Measurements from ENCODE around the gene TMEM164.
"Not testable (repeated sequence)": the region's sequence is repeated elsewhere in the genome, so short reads cannot be mapped to it uniquely, and the experiment has no call there.

Gene TMEM164

DNA sequence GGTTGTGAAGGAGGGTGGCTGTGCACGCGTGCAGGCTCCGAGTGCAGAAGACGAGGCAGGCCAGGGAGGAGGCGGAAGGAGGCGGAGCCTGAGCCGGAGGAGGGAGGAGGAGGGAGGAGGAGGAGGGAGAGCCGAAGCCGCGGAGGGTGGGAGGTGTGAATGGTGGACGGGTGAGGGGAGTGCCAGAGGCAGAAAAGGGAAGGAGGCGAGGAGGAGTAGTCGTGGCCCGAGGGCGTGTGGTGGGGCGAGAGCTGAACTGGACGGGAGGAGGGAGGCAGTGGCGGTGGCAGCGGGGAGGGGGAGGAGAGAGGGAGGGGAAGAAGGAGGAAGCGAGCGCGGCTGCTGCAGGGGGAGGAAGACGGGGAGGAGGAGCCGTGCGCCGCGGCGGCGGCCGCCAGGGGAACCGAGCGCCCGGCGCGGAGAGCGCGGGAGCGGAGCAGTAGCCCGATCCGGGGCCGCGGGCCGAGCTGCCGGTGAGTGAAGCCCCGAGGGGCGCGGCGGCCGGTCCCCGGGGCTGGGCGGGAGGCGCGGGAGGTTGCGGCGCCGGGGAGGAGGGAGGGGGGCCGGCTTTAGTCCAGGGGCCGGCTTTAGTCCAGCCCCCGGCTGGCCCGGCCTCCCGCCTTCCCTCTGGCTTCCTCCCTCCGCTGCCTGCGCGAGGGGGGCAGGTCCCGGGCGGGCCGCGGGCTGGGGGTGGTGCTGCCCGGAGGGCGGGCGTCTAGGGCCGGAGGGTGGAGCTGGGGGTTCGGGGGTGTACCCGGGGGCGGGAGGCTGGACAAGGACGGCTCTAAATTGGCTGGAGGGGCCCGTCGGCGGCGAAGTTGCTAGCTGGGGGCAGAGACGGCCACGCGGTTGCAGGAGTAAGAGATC, at the start of gene TMEM164:
Gene TMEM164, plus strand, starts transcription at position 815 of the 867 bp plus-strand sequence. CDS start 661 bp downstream, outside the sequence.
- DNase-seq, result peak; percentile 76

DNA sequence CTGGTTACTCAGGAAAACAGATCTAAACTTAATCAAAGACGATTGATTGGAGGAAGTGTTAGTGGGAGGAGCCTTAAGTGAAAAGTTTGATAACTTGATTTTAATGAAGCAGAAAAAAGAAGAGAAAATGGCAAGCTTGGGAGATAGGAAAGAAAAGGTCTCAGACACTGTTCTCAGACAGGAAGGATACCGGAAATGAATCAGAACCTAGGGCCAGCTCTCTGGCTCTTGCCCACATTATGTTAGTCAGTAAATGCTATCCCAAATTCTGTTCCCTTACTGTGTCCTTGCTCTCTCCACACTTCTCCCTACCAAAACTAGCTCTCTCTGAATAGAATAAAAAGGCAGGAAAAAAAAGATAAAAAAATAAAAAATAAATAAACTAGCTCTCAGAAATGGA, 48.6 kb upstream of the TMEM164 start:
- no peak for DNase-seq

DNA sequence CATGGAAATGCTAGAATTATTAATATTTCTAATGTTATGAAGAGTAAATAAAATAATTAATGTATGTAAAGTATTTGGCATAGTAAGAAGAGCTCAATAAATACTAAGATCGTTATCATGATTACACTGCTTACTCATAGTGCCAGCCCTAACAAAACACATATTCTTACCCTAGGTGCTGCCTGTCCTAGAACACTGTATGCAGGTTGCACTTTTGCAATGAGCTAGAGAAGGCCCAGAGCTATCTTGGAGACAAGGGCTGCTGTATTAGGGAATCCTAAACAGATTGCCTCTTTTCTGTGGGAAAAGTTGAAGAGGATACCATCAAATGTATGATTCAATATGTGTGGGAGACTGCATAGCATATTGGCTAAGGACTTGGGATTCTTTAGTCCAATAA, 48.0 kb upstream of the TMEM164 start:
- DNase-seq, result no peak

- no peak for DNase-seq
These were observed 44.6 kb upstream of the TMEM164 start for GRCh38 chrX:109958266-109958665.

GRCh38 chrX:109959356-109959871, 43.5 kb upstream of the TMEM164 start:
- DNase-seq, result no peak

DNA sequence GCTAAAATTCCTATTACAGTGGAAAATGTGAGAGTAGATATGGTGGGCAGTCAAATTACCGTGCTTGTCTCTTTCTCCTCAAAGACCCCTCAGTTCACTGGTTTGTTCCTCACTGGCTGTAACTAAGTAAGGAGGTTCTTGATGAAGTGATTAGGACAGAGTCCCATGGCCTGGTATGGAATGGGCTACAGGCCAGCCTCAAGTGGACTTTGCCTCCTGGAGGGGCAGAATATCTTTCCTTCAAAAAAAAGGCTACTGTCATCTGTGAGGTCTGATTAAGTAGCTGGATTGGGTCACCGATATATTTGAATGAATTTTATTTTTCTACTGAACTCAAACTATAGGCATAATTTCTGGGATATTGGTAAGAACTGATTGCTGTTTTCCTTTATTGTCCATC, 38.5 kb upstream of the TMEM164 start:
- no peak for DNase-seq

DNA sequence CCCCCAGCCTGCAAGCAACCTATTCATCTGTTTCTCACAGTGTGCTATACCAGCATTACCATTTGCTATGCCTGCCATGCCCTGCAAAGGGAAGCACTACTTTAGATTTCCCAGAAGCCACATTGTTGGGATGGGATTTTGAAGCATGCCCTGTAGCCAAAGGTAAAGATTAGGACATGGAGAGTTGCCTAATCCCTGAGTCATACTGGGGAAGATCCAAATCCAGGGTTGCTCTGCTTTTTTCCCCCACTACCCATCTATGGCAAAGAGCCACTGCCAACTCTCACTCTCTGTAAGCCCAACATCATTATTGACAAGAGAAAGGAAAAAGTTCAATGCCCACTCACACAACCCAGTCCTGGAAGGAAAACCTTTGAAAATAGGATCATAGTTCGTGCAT, 36.7 kb upstream of the TMEM164 start:
- no peak for DNase-seq

- no peak for DNase-seq
These were observed 35.8 kb upstream of the TMEM164 start for GRCh38 chrX:109967156-109967555.

- DNase-seq, result not testable (repeated sequence)
These were observed 32.1 kb upstream of the TMEM164 start for GRCh38 chrX:109970841-109971240.

DNA sequence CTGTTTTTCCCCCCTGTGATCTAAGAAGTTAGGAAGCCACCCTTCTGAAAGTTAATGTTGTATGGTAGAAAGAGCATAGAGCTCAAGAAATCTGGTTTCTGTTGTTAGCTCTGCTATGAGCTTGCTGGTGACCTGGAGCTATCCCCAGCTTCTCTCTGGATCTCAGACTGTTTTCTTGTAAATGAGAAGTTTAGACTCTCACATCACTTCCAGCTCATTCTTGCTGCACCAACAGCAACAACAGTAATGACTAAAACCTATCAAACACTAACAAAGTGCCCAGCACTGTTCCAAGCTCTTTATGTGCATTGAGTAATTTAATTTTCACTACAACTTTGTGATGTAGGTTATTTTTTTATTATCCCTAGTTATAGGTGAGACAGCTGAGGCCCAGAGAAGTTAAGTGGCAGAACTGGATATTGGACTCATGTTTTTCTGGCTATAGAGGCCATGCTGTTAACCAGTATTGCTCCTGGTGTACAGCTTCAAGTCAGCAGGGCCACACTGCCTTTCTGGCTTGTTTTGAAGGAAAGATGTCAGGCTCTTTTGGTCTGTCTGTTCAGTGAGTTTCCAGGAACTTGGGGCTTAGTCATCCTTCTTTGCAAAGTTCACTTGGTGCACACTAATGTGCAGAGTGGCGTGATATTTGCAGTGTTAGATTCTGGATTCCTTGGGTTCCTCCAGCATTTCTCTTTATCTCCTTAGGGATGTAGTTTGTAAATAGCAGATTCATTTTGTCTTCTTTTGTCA, 27.8 kb upstream of the TMEM164 start:
- DNase-seq, result no peak

GRCh38 chrX:109985210-109985609, 17.7 kb upstream of the TMEM164 start:
- not testable (repeated sequence) for DNase-seq

- DNase-seq, result no peak
These were observed 15.0 kb upstream of the TMEM164 start for GRCh38 chrX:109987884-109988283.

DNA sequence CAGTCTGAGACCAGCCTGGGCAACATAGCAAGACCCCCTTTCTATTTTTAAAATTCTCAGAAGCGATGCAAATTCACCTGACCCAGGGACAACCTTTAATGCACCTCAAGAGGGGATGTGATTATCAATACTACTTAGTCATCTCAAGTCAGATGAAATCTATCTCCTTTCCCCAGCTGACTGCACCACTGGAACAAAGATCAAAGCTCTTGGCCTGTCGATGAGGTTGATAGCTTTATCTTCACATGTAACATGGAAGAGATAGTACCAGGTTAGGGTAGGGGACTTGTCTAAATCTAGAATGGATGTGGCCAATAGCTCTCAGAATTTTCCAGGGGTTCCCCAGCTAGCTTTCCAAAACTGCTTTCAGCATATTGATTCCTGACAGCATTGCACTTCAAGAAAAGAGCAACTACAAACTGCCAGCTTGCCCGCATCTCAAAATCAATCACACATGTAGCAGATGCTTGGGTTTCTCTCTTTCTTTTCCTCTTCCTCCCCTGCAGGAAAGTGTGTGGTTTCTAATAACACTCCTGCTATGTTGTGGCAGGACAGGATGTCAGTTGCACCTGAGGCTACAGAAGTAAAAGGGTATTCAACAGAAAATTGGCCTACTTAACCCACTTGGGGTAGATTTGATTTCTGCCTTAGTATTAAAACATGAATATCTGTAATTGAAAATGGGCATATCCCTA, 12.2 kb upstream of the TMEM164 start:
- DNase-seq, result no peak

GRCh38 chrX:109992203-109992602, 10.7 kb upstream of the TMEM164 start:
- no peak for DNase-seq

GRCh38 chrX:109995155-109995554, 7.8 kb upstream of the TMEM164 start:
- no peak for DNase-seq

- DNase-seq, result no peak
These were observed 5.0 kb upstream of the TMEM164 start for GRCh38 chrX:109997786-109998452.

- DNase-seq, result no peak
These were observed 2.9 kb upstream of the TMEM164 start for GRCh38 chrX:110000000-110000399.

- DNase-seq, result no peak
These were observed 1.8 kb upstream of the TMEM164 start for GRCh38 chrX:110000847-110001713.

DNA sequence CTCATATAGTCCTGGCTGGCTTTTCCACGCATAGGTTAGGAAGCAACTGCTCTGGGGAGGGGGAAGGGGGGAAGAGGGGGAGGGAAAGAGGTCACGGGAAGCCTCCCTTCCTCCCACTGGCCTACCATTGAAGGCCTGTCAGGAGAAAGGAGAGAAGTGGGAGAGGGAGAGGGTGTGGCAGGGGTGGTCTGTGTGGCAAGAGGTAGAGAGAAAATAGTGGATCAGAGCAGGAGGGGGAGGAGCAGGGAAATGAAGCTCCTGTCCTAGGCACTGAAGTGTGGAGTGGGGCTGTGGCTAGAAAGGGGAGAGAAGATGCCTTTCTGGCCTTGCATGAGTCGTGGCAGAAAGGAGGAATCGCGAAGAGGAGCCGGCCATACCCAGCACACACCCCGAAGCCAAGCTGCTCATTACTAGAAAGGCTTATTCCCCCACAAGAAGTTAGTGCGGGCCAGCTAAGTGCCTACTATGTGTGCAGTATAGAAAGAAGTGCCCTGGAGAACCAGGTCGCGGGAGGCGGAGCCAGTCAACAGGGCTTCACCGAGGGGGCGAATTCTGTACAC, 1.1 kb upstream of the TMEM164 start:
- no peak for DNase-seq

- peak; percentile 4 for DNase-seq
These were observed 548 bp downstream of the TMEM164 start for GRCh38 chrX:110003167-110004156.

Measured in activated gamma-delta T cell treated with Interleukin-2 at 50 U/mL for 16 hours (primary cell).